Astrocyte (in vitro differentiated cells and primary cell): ENCODE measurements around the gene DLL1.

Source experiments
- EZH2 ChIP-seq: IDR thresholded peaks from 2 replicates; pipeline ENCODE4 v1.6.1; 2012; ENCODE audit warnings: mild to moderate bottlenecking, low read length, inconsistent platforms; ENCODE audit not compliant: insufficient read depth
- TF ChIP-seq, protein P1 (sequence below): IDR thresholded peaks from 2 replicates; pipeline ENCODE4 v1.5.1; 2011; ENCODE audit warnings: low read depth, mild to moderate bottlenecking, inconsistent platforms, low read length, moderate library complexity; ENCODE audit not compliant: insufficient read depth

DNA sequence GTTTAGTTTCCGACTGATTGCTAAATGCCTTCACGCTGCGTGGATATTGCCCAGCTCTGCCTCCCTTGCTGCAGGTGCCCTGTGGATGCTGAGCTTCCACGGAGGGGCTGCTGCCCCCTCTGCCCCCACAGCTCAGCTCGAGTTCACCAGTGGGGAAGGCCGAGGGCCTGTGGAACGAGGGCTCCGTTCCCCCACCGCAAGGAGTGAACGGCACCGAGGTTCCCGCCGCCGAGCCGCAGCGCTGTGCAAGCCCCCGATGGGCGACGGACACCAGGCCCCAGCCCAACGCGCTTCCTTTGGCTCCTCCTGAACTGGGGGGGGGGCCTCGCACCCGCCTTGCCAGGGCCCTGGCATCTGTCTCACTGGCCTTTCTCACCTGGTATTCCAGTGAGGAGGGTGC, 17.7 kb downstream of the DLL1 start:
- TF ChIP-seq, protein P1, sequence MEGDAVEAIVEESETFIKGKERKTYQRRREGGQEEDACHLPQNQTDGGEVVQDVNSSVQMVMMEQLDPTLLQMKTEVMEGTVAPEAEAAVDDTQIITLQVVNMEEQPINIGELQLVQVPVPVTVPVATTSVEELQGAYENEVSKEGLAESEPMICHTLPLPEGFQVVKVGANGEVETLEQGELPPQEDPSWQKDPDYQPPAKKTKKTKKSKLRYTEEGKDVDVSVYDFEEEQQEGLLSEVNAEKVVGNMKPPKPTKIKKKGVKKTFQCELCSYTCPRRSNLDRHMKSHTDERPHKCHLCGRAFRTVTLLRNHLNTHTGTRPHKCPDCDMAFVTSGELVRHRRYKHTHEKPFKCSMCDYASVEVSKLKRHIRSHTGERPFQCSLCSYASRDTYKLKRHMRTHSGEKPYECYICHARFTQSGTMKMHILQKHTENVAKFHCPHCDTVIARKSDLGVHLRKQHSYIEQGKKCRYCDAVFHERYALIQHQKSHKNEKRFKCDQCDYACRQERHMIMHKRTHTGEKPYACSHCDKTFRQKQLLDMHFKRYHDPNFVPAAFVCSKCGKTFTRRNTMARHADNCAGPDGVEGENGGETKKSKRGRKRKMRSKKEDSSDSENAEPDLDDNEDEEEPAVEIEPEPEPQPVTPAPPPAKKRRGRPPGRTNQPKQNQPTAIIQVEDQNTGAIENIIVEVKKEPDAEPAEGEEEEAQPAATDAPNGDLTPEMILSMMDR: no peak
- no peak for TF ChIP-seq EZH2
